GM11168 (cell line): ENCODE data around the gene NOP10.

Source experiments
- in situ Hi-C: fragments of 300-500 bp; cut with MboI; formaldehyde crosslinking; loops from one replicate; pipeline ENCODE4 v1.12.0; 2022; ENCODE audit warnings: low sequenced_read_pairs; ENCODE audit not compliant: unreplicated experiment

The NOP10 gene

DNA sequence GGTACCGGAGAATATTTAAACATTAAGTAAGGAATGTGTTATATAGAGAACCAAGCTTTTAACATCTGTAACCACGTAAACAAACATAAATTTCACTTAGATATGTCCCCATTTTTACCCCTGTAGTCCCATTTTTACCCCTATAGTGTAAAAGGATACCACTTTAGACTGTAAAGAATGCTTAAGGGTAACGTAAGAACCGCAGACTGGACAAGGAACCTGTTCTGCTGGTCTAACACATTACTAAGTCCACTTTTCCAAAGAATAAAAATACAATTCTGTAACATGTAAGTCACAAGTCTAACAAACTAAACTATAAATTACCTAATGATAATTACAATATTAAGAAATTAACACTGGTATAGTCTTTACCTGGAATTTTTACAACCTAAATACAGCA is 8.3 kb downstream of the NOP10 start:
- in situ Hi-C loops: no loop called here

DNA sequence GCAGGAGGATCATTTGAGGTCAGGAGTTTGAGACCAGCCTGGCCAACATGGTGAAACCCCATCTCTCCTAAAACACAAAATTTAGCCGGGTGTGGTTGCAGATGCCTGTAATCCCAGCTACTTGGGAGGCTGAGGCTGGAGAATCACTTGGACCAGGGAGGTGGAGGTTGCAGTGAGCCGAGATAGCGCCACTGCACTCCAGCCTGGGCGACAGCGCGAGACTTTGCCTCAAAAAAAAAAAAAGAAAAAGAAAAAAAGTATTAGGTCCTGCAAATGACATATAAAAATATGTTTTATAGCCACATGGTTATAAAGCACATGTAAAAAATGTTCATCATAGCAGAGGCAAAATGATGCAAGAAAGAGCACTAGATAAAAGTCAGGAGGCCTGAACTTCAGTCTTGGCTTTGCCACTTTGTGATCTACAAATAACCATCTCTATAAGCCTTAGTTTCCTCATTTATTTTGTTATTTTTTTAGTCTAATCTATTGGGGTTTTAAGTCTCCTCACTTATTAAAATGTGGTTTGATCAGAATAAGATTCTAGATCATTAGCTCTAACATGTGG is 10.3 kb downstream of the NOP10 start:
- in situ Hi-C loops: no loop called here

DNA sequence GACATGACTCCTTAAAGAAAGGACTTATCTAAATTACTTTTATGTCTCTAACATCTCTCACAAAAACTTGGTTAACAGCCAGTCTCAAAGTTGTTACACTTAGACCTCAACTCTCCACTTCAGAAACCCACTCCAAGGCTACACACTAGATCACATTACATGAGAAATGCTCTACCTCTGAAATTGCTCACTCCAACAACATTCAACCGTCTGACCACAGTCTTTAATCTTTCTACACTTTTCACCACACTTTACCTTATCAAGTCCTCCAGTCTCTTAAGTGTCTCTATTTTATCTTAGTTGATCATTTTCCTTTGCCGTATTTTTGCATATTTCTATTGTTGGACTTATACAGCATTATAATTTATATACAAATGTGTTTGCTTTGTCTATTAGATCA is 11.1 kb downstream of the NOP10 start:
- in situ Hi-C loops: no loop called here

DNA sequence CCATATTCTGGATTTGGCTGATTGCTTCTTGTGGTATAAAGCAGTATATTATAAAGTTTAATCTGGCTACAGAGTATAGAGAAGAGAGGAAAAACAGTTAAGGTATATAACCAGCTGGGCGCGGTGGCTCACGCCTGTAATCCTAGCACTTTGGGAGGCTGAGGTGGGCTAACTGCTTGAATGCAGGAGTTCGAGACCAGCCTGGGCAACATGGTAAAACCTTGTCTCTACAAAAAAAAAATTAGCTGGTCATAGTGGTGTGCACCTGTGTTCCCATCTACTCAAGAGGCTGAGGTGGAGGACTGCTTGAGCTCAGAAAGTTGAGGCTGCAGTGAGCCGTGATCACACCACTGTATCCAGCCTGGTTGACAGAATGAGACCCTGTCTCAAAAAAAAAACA is 12.7 kb downstream of the NOP10 start:
- in situ Hi-C loops: no loop called here

GRCh38 chr15:34329006-34329405 is 13.9 kb downstream of the NOP10 start:
- in situ Hi-C loops: no loop called here

- in situ Hi-C loops: no loop called here
Measured at GRCh38 chr15:34327906-34328305, 15.0 kb downstream of the NOP10 start.

DNA sequence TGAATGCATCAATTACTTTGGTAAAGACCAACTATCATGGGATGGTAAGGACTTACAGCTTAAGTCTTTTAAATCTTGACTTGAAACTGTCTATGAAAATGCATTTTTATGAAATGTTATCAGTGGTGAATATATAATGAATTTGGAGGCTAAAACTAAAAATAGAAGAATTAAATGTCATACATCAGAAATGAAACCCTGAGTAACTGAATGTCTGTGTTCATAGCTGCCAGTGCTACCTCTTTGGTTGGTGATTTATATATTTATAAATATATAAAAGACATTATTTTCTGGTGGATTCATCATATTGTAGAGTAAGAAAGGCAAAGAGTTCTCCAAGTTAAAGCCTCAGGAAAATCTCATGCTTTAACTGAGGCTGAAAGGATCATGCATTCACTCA is 17.6 kb downstream of the NOP10 start:
- in situ Hi-C loops: no loop called here

GRCh38 chr15:34324933-34325332 is 18.0 kb downstream of the NOP10 start:
- in situ Hi-C loops: no loop called here

DNA sequence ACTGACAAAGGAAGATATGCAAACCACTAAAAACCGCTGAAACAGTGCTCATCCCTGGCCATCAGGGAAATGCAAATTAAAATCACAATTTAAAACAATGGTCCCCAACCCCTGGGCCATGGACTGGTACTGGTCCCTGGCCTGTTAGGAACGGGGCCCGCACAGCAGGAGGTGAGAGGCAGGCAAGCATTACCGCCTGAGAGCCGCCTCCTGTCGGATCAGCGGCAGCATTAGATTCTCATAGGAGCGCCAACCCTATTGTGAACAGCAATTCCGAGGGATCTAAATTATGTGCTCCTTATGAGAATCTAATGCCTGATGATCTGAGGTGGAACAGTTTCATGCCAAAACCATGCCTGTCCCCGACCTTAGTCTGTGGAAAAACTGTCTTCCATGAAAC is 19.7 kb downstream of the NOP10 start:
- in situ Hi-C loops: no loop called here

DNA sequence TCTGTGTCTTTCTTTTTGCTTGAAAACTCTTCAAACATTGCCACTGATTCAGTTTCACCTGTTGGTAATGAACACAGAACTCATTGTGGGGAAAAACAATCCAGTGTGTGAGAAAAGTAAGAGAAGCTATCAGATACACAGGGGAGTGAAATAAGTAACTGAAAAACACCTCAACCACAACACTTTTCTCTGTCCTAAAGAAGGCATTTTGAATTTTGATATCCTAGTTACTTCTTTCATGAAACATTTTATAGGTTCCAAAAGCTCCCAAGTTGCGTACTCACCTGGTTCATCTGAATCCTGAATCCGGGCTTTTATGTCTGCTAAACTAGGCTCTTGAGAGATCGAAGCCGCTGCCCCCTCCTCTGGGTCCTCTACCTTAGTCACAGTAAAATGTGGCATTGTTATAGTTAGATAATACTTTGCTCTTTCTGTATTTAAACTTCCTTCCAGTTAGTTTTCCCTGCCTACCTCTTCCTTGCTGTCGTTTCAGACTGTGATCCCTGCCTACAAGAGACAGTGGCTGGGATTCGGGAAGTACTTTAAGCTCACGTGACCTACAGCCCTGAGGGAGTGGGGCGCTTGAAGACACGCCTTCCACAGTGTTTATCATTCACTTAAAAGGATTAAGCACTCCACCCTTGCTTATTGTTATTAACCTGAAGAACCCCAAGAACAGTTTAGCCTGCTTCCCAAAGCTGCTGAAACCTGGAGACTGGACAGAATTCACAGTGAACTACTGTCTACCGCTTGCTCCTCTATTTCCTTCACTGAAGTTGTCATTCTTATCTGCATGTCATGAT is 24.5 kb downstream of the NOP10 start:
- in situ Hi-C loops: no loop called here

GRCh38 chr15:34314491-34315490 is 28.1 kb downstream of the NOP10 start:
- in situ Hi-C loops: no loop called here

DNA sequence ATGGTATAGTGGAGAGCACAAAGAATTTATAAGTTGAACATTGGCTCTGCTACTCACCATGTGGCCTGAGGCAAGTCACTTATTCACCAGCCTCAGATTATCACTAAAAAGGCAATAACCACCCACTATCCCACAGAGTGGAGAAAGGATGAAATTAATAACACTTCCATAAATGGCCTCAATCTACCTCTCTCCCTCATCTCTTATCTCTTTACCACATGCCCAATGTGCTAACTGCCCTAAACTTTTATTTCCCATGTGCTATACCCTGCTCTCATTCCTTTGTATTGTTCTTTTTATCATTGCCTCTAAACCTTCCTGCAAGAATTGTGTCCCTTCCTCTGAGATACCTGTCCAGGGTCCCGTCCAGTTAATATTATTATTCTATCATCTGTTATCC is 31.4 kb downstream of the NOP10 start:
- in situ Hi-C loops: no loop called here

DNA sequence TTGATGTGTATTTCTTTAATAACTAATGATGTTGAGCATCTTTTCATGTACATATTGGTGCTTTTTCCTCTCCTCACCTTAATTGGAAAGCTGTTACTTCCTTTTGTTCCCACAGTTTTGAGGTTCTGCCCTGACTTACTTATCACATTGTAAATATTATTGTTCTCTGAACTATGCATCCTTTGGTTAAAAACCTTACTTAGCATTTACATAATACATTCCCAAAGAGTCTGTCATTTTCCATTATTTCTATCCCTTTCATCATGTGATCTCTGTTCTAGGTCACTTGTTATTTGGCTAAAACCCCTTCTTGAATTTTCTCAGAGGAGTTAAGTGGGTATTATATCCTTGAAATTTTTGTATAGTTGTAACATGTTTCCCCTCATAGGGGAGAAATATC is 38.3 kb downstream of the NOP10 start:
- in situ Hi-C loops: no loop called here

- in situ Hi-C loops: no loop called here
Measured at GRCh38 chr15:34301058-34301457, 41.9 kb downstream of the NOP10 start.

- in situ Hi-C loops: no loop called here
Measured at GRCh38 chr15:34297059-34297458, 45.9 kb downstream of the NOP10 start.

DNA sequence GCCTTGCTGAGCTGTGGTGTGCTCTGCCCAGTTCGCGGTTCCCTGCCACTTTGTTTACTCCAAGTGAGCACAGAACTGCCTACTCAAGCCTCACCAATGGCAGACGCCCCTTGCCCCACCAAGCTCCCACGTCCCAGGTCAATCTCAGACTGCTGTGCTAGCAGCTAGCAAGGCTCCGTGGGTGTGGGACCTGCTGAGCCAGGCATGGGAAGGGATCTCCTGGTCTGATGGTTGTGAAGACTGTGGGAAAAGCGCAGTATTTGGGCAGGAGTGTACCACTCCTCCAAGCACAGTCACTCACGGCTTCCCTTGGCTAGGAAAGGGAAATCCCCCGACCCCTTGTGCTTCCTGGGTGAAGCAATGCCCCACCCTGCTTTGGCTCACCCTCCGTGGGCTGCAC is 50.3 kb downstream of the NOP10 start:
- in situ Hi-C loops: no loop called here
